ENCODE measurements around the gene CSF3R.

- TF ChIP-seq ARID4B (CRISPR knock-in tag; IDR thresholded peaks at IDR 0.05; ENCODE audit: borderline replicate concordance) (no peak), JUN (CRISPR knock-in tag; IDR thresholded peaks at IDR 0.05) (no peak), CTCF (IDR thresholded peaks at IDR 0.05) (no peak), ATF3 (CRISPR knock-in tag; conservative IDR thresholded peaks at IDR 0.05) (no peak), TCF7 (CRISPR knock-in tag; IDR thresholded peaks at IDR 0.05; ENCODE audit: low read depth) (no peak), E2F4 (CRISPR knock-in tag; IDR thresholded peaks at IDR 0.05; ENCODE audit: borderline replicate concordance, low read depth) (no peak), ZNF121 (CRISPR knock-in tag; IDR thresholded peaks at IDR 0.05) (no peak)
These were observed 45.9 kb downstream of the CSF3R start for GRCh38 chr1:36436821-36437220.
